SK-N-SH (cell line): ENCODE measurements around the gene SRPK1.

ENCODE experiments used
- CTCF ChIP-seq: fragments of 200-600 bp; sonication (generic); IDR thresholded peaks from 2 replicates; pipeline ENCODE4 v1.6.1; 2017; ENCODE audit warnings: antibody characterized with exemption, mild to moderate bottlenecking, moderate library complexity
- NFIC ChIP-seq: IDR thresholded peaks from 2 replicates; pipeline ENCODE4 v1.4.0; 2012; ENCODE audit warnings: borderline replicate concordance
- POLR2AphosphoS5 ChIP-seq: IDR thresholded peaks from 2 replicates; pipeline ENCODE4 v1.6.1; 2012; ENCODE audit warnings: low read depth, low read length
- RAD21 ChIP-seq: IDR thresholded peaks from 2 replicates; pipeline ENCODE4 v1.6.1; 2012; ENCODE audit warnings: mild to moderate bottlenecking, low read length
- SIN3A ChIP-seq: IDR thresholded peaks from 2 replicates; pipeline ENCODE4 v1.6.1; 2012; ENCODE audit warnings: low read depth, mild to moderate bottlenecking, low read length, moderate library complexity, borderline replicate concordance
- SMC3 ChIP-seq: IDR thresholded peaks from 2 replicates; pipeline ENCODE4 v1.6.1; 2012; ENCODE audit warnings: low read depth, low read length, improper control_type of control experiment
- TF ChIP-seq, protein P1 (sequence below): IDR thresholded peaks from 2 replicates; pipeline ENCODE4 v1.4.0; 2012; ENCODE audit warnings: low read depth, borderline replicate concordance
- TF ChIP-seq, protein P2 (sequence below): fragments of 150-350 bp; IDR thresholded peaks from 2 replicates; pipeline ENCODE4 v1.6.1; 2017; ENCODE audit warnings: antibody characterized with exemption, low read length, low read depth, borderline replicate concordance

DNA sequence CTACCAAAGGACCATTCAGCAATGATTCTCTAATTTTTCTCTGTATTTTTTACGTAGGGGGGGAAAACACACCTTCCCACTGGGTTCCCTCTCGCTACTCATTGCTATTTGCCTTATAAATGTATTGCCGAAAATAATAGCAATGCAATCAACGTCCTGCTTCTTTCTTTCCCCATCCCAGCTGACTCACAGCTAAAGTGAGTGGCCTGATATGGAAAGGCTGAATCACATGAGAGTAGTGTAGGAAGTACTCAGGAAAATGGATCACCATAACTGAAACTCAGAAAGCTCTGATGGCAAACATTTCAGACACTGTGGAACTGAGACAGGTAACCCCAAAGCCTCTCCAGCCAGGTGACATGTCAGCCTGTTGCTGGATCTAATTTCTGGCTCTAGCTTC lies 49.3 kb upstream of the SRPK1 start:
- TF ChIP-seq POLR2AphosphoS5, result no peak
- no peak for TF ChIP-seq CTCF
- TF ChIP-seq, protein P1, sequence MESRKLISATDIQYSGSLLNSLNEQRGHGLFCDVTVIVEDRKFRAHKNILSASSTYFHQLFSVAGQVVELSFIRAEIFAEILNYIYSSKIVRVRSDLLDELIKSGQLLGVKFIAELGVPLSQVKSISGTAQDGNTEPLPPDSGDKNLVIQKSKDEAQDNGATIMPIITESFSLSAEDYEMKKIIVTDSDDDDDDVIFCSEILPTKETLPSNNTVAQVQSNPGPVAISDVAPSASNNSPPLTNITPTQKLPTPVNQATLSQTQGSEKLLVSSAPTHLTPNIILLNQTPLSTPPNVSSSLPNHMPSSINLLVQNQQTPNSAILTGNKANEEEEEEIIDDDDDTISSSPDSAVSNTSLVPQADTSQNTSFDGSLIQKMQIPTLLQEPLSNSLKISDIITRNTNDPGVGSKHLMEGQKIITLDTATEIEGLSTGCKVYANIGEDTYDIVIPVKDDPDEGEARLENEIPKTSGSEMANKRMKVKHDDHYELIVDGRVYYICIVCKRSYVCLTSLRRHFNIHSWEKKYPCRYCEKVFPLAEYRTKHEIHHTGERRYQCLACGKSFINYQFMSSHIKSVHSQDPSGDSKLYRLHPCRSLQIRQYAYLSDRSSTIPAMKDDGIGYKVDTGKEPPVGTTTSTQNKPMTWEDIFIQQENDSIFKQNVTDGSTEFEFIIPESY, result no peak
- no peak for TF ChIP-seq RAD21
- no peak for TF ChIP-seq NFIC
- TF ChIP-seq SIN3A, result no peak
- TF ChIP-seq SMC3, result no peak
- TF ChIP-seq, protein P2, sequence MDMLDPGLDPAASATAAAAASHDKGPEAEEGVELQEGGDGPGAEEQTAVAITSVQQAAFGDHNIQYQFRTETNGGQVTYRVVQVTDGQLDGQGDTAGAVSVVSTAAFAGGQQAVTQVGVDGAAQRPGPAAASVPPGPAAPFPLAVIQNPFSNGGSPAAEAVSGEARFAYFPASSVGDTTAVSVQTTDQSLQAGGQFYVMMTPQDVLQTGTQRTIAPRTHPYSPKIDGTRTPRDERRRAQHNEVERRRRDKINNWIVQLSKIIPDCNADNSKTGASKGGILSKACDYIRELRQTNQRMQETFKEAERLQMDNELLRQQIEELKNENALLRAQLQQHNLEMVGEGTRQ, result no peak
